ENCODE data around the gene NUTF2. TPM values are rescaled to one million over a fixed set of nuclear protein-coding genes. Genes with fewer than 3 reads are reported as not detected.
"Not testable (repeated sequence)": the region's sequence is repeated elsewhere in the genome, so short reads cannot be mapped to it uniquely, and the experiment has no call there.

Gene NUTF2
- total and polyA plus RNA-seq, 10 of the 15 experiments (the other 5 are each of a cell fraction or from before 2014, with no cell fraction given) = 116 to 342 (median 202) TPM

- intact Hi-C loops (cut with micrococcal nuclease; ENCODE audit: unreplicated experiment); H3K27ac ChIP-seq (ENCODE audit: control insufficient read depth, insufficient read depth); DNase-seq (ENCODE audit: low read depth, low spot score); FAIRE-seq; H4K20me1 ChIP-seq (ENCODE audit: control insufficient read depth, insufficient read depth); H3K4me2 ChIP-seq (ENCODE audit: control insufficient read depth, insufficient read depth); RAD21 ChIA-PET (ENCODE audit: unreplicated experiment); H3K9me3 ChIP-seq (replicated peaks; ENCODE audit: control insufficient read depth, insufficient read depth, low read length); BruUV-seq (replicated peaks); H3K27me3 ChIP-seq (replicated peaks in 1 of 2; ENCODE audit: control insufficient read depth in 2 of 2, insufficient read depth in 2 of 2, low read length in 1 of 2); H3K4me1 ChIP-seq (ENCODE audit: control insufficient read depth, insufficient read depth, low read length); ATAC-seq; H3K4me3 ChIP-seq; H2AFZ ChIP-seq (ENCODE audit: control insufficient read depth, low read depth, low read length); H3K9ac ChIP-seq (ENCODE audit: control insufficient read depth, insufficient read depth, low read length); in situ Hi-C loops (cut with MboI): not testable (repeated sequence)
- peaks cover 24% of the 10 kb centered on the region for H3K79me2 ChIP-seq (ENCODE audit: control insufficient read depth, insufficient read depth, low read length)
- CTCF ChIA-PET = interaction anchor here (6.5 kb wide), 1 partner anchor 48 kb away, joined by 53 read pairs; no protein-coding TSS in a partner anchor
- SMC1A ChIA-PET (ENCODE audit: uncharacterized antibody, unreplicated experiment) = interaction anchor here (1.4 kb wide), 1 partner anchor 19 kb away, joined by 5 read pairs; no protein-coding TSS in a partner anchor
- H3K36me3 ChIP-seq (ENCODE audit: control insufficient read depth in 2 of 2, insufficient read depth in 2 of 2, low read length in 1 of 2) = peaks cover 16 to 28% of the 10 kb centered on the region in 2 experiments
- POLR2A ChIA-PET = interaction anchor here (0.6 kb wide), 1 partner anchor 23 kb away, joined by 3 read pairs; no protein-coding TSS in a partner anchor
- 85% methylated on average over 6 of the region's 6 CpGs for WGBS (ENCODE audit: insufficient coverage, insufficient replicate concordance, low lambda C conversion rate, missing lambda C conversion rate)
These were observed 17.3 kb downstream of the NUTF2 start for GRCh38 chr16:67864044-67864443.

- in situ Hi-C loops (cut with MboI) = no loop called here
- DNase-seq (ENCODE audit: low read depth, low spot score) = no peak
- H2AFZ ChIP-seq (ENCODE audit: control insufficient read depth, low read depth, low read length) = no peak overlapping the region
- no TSS peak for BruUV-seq (replicated peaks)
- H3K4me3 ChIP-seq = no peak overlapping the region
- 67% methylated on average over 2 of the region's 2 CpGs for WGBS (ENCODE audit: insufficient coverage, insufficient replicate concordance, low lambda C conversion rate, missing lambda C conversion rate)
- no peaks in the 10 kb centered on the region for H3K27me3 ChIP-seq (replicated peaks in 1 of 2; ENCODE audit: control insufficient read depth in 2 of 2, insufficient read depth in 2 of 2, low read length in 1 of 2)
- H3K36me3 ChIP-seq (ENCODE audit: control insufficient read depth in 2 of 2, insufficient read depth in 2 of 2, low read length in 1 of 2) = peaks cover 16 to 28% of the 10 kb centered on the region in 2 experiments
- H3K4me2 ChIP-seq (ENCODE audit: control insufficient read depth, insufficient read depth) = no peak overlapping the region
- H4K20me1 ChIP-seq (ENCODE audit: control insufficient read depth, insufficient read depth) = 0 out of 2 replicates have a peak, but pooled peaks cover 9% of the 10 kb centered on the region
- ChIA-PET CTCF (interaction anchor here (1.3 to 6.5 kb wide), 3 partner anchors 16 to 192 kb away, joined by 3 to 53 read pairs (median 11); no protein-coding TSS in a partner anchor), POLR2A (no interaction called here), SMC1A (ENCODE audit: uncharacterized antibody, unreplicated experiment) (interaction anchor here (1.4 to 1.5 kb wide), 2 partner anchors 46 to 48 kb away, joined by 4 to 5 read pairs; no protein-coding TSS in a partner anchor), RAD21 (ENCODE audit: unreplicated experiment) (interaction anchor here (0.6 to 2.1 kb wide), 3 partner anchors 45 to 192 kb away, joined by 3 to 12 read pairs (median 6); no protein-coding TSS in a partner anchor)
- no peak for FAIRE-seq
- peak; percentile 31; the same call in 1 of the 3 replicates for ATAC-seq
- no peak overlapping the region for H3K9ac ChIP-seq (ENCODE audit: control insufficient read depth, insufficient read depth, low read length)
- no peak overlapping the region for H3K27ac ChIP-seq (ENCODE audit: control insufficient read depth, insufficient read depth)
- H3K9me3 ChIP-seq (replicated peaks; ENCODE audit: control insufficient read depth, insufficient read depth, low read length) = no peaks in the 10 kb centered on the region
- intact Hi-C loops (cut with micrococcal nuclease; ENCODE audit: unreplicated experiment) = no loop called here
- H3K4me1 ChIP-seq (ENCODE audit: control insufficient read depth, insufficient read depth, low read length) = no peaks in the 10 kb centered on the region
- peaks cover 23% of the 10 kb centered on the region for H3K79me2 ChIP-seq (ENCODE audit: control insufficient read depth, insufficient read depth, low read length)
- TF ChIP-seq E4F1 (IDR thresholded peaks at IDR 0.05; ENCODE audit: borderline replicate concordance, partially characterized antibody) = no peak
- TF ChIP-seq HSF1 (IDR thresholded peaks at IDR 0.05; ENCODE audit: low read depth, low read length) = no peak
- TF ChIP-seq FOXK2 (IDR thresholded peaks at IDR 0.05) = no peak
- TF ChIP-seq ZNF24 (IDR thresholded peaks at IDR 0.05) = no peak
- TF ChIP-seq HDAC2 (IDR thresholded peaks at IDR 0.05) = no peak
- TF ChIP-seq MTA3 (IDR thresholded peaks at IDR 0.05; ENCODE audit: borderline replicate concordance, low read length) = no peak
- TF ChIP-seq HDGF (IDR thresholded peaks at IDR 0.05) = no peak
- TF ChIP-seq RFX5 (IDR thresholded peaks at IDR 0.05; ENCODE audit: low read depth, low read length) = no peak
- TF ChIP-seq ZNF207 (IDR thresholded peaks at IDR 0.05; ENCODE audit: borderline replicate concordance) = no peak
- no peak for TF ChIP-seq GABPA (IDR thresholded peaks at IDR 0.05; ENCODE audit: low read depth)
- no peak for TF ChIP-seq RB1 (IDR thresholded peaks at IDR 0.05; ENCODE audit: borderline replicate concordance)
- TF ChIP-seq SIN3A (IDR thresholded peaks at IDR 0.05; ENCODE audit: low read depth, low read length) = no peak
- no peak for TF ChIP-seq NR2C2 (IDR thresholded peaks at IDR 0.05; ENCODE audit: borderline replicate concordance, control insufficient read depth, insufficient read length, low read depth)
- TF ChIP-seq RAD51 (IDR thresholded peaks at IDR 0.05) = no peak
These were observed 17.9 kb downstream of the NUTF2 start for GRCh38 chr16:67864594-67864993.

Data from GM12878 (cell line).